DMS53 treated with DMSO at 0.1 percent for 48 hours (cell line): ENCODE measurements around the gene GULP1.

Experiments
- DNase-seq: peaks from one replicate; lab custom pipeline; 2025; ENCODE audit not compliant: unreplicated experiment; lab: John Stamatoyannopoulos, UW

GULP1 gene

DNA sequence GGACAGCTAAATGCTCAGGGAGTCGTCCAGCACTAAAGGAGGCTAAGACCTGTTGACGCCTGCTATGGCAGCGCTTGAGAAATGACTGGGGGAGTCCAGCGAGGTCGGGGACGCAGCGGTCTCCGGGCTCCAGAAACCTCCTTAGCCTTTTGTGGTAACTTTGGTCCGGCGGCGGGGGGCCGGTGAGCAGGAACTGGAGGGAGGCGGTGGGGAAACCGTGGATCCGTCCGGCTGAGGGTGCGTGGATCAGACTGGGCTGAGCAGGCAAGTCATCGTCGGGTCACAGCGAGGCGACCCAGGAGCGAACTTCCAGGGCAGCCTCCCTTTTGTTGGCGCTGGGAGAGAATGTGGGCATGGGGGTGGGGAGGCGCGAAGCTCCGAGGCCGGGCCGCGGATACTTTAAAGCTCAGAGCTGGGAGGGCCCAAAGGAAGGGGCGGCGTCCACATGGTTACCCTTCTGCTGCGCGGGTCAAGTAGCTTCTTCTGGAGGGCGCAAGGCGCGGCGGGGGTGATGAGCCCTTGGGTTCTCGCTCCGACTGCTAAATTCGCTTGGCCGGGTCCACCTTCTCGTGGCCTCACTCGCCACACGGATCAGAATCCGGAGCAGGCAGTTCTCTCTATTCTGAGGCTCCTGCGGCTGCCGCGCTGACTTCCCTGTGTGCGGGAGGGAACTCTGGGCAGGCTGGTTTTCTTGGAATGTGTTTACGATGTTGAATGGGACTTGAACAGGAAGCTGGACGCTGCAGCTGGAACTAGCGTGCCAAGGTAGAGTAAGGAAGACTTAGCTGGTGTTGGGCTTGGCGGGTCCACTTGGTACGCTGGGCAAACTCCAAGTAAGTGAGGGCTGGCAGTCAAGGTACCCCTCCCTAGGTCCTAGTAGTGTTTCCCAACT is 920 bp downstream of the GULP1 start:
- peak; percentile 89 for DNase-seq

DNA sequence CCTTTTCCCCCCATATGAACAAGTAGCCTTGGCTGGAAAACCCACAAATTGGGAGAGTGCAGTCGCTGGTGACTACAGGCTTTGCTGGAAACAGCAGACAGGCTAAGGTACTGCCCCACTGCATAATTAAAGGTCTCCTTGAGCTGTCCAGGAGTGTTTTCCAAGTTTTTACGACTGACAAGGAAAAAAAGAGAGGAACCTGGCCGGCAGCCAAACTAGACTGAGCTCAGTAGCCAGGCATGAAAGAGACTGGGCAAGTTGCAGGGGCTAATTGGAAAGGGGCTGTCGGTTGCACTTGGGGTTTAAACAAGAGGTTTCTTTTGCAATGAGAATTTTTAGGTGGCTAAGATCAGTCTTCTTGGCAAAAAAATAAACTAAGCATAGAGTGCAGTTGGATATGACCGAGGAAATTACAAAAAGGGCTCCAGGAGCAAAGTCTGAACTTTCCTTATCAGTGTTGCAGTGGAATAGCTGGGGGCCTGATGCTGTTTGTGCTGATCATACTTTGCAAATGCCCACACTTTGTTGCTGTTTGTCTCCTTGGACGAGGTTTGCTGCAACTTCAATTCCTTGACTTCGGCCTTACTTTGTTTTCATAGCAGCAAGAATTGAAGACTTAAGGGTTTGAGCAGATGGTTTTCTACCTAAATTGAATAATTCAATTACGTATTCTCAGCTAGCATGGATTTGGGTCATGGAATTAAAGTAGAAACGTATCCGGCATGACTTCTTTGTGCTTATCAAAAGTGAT is 2.1 kb downstream of the GULP1 start:
- peak; percentile 81 for DNase-seq

DNA sequence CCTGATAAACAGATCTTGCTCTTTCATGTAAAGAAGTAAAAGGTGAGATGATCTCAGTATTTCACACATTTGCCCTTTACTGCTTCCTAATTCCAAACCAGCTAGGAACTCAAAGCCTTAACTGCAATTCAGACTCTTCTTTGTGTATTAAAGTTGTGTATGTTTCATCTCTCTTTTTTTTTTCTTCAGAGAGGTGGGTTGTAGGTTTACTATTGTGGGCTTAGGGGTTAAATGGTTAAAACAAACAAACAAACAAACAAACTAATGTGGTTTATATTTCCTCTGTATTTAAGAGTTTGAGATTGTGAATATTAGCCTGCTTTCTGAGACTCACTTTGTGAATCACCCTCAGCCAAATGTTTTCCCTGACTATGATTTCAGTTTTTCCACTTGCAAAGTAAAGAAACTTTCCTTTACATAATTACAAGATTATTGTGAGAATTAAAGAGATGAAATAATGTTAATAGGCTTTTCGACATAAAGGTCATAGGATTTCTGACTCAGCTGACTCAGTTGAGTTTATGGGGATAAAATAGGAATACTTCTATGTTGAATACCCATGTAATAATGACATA is 2.8 kb downstream of the GULP1 start:
- no peak for DNase-seq

DNA sequence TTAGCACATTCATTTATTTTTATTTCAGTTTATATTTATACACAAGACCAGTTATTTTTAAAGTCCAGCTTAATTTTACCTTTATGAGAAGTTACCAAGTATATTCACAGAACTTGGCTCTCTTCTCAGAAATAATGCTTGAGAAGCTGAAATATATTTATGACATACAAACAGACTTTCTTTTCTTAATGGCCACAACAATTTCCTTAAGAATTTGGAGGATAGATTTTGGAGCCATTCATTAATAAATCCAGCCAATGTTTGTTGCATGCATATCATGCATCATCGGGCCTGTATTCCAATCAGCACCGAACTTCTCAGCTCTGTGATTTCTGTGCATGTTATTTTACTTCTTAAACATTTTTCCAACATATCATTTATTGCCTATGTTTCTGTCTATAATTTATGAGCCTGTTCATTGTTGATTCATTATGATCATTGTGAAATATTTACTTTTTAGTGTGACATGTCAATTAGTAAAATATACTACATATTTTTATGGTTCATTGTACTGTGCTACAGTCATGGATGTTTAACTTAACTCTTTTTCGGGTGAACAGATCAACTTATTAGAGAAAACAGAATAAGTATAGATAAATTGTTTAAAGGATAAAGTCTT is 3.5 kb downstream of the GULP1 start:
- DNase-seq, result no peak

DNA sequence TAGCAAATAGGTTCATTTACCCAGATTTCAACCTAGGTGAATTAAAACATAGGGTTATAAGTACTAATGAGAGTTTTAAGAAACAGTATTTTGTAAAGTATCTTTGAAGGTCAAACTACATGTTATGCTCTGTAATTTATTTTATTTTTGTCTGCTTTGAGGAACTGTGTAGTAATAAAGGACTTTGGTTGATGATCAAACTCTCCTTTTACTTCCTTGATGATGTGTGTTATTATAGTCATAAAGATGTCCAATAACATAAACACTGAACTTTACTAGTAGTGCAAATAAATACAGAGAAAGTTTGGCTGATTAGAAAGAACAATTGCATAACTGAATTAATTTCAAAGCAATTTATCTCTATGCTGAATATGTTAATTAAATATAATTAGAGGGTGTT is 6.3 kb downstream of the GULP1 start:
- DNase-seq, result no peak

DNA sequence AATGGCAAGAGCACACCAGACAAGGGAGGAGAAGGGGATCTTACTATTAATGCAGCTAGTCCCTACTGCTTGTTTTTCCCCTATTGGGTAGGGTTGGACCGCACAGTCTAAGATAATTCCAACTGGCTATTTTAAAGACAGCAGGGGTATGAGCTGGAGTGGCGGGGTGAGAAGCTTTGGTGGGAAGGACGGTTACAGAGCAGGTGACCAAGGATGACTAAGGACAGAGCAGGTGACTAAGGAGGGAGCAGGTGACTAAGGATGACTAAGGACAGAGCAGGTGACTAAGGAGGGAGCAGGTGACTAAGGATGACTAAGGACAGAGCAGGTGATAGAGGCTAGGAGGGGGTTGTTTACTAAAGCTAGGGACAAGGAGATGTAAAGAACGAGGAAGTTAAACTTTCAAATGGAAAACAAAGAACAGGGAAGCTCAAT is 7.3 kb downstream of the GULP1 start:
- peak; percentile 96 for DNase-seq

DNA sequence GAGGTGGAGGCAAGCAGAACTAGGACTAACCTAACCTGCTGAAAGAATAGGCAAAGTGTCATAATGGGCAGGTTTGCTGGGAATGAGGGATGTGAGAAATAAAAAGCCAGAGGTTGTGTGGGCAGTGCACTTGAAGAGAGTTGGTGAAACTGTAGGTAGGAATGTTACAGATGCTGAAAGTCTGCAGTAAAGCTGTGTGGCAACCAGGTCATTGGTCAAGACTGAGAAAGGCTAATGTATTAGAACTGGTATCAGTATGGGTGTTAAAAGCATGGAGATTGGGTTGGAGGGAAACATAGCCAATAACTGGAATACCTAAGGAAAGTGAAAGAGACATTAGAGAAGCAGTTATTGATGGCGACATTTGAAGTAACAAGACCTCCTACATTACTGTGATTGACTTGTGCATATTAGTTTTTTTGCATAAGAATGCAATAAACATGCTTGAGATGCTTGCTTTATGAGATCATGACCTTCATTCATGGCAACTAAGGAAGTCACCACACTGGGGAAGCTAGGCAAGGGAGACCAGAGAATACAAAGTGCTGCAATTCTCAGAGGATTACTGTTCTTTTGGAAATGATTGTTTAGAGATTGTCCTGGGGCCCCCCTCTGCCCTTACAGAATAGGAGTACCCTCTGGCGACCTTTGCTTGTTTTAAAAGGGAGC is 11.8 kb downstream of the GULP1 start:
- DNase-seq, result no peak

DNA sequence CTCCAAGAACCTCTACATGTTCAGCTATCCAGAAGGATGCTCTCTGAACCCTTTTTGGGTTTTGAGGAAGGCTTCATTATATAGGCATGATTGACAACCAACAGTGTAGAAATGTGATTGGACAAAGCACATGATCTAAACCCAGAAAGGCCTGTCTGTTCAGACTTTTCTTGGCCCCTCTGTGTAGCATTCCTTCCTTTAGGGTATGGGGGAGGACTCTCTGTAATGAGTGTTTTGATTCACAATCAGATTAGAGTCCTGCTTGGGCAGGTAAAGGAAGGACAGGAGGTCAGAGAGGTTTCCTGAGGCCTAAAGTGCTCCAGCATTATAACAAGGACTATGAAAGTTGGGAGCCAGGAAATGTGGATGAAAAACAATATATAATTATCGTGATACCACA is 13.6 kb downstream of the GULP1 start:
- DNase-seq, result no peak

DNA sequence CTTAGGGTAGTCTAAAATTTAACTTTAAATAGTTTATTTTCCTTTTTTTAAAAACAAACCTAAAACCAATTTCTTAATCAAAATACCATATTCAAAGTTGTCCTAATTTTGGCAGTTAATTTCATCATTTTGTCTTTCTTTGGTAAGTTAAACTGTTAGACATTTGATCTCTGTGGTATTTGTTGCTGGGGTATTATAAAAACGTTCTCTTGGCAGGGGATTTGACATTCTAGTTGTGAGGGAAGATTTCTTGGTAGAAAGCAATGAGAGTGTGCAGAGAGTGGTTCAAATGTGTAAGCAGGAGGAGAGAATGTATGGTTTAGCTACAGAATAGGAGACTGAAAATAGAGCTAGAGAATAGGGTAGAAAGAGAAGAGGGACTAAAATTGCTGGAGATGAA is 14.6 kb downstream of the GULP1 start:
- no peak for DNase-seq

DNA sequence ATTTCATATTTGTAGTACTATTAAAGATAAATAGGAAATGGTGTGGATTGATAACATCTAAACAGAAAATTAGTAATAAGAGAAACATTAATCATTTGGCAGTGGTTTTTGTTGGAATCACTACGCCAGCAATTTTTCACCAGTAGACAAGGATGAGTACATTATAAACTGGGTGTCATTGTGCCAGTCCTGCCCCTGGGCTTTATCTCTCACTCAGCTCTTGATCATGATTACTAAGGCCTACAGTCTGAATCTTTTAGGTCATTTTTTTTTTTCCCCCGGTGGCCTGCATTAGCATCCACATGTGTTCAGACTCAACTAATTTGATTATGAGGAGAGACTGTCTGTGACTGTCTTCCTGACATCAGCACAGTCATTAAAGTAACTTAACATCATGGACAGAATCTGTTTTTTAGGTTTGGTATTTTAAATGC is 16.2 kb downstream of the GULP1 start:
- DNase-seq, result no peak

DNA sequence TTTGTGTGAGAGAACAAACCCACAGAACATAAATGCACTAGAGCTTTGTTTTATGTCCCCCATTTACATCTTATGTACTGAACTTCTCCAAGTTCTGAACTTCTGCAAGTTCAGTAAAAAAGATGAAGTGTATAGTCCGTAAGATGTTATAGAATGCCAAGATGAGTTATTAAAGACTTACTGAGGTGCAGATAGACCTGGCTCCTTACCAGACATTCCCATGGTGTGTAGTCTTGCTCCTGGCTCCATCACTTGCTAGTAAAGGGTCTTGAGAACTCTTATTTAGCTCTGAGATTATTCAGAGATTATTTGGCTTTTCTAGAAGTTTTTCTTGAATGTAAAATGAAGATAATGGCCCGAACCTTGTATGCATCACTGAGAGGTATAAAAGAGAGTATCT is 16.8 kb downstream of the GULP1 start:
- DNase-seq, result no peak

DNA sequence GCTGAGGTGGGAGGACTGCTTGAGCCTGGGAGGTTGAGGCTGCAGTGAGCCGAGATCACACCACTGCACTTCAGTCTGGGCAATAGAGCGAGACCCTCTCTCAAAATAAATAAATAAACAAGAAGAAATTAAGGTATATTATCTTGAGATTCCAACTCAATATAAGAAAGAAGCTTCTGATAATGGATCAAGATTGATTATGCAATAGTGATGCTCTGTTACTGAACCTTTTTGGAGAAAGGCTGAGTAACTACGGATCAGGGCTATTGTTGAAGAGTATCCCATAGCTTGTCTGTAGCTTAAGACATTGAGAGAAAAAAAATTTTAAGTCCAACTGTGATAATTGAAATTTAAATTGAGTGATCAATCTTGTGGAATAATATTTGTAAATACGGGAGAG is 17.7 kb downstream of the GULP1 start:
- DNase-seq, result no peak

DNA sequence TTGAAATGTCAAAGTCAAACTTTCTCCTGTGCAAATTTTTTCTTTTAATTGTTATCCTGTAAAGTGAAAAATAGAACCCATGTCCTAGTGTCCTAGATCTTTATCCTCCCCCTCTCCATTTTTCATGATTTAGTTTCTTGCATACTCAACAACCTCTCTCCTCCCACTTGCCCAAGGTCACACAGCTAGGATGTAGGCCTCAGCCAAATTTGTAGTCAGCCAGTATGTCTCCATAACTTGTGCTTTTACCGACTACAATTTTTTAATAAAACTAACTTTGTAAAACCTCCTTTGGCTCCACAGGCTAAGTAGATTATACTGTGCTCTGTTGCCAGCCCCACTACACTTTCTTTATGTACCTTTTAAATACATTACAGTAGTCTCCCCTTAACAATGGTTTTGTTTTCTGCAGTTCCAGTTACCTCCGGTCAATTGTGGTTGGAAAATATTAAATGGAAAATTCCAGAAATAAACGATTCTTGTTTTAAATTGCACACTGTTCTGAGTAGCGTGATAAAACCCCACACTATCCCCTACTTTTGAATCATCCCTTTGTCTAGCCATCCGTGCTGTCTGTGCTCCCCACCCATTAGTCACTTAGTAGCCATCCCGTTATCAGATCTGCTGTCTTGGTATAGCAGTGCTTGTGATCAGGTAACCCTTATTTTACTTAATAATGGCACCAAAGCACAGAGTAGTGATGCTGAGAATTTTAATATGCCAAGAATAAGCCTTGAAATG is 22.8 kb downstream of the GULP1 start:
- DNase-seq, result no peak

DNA sequence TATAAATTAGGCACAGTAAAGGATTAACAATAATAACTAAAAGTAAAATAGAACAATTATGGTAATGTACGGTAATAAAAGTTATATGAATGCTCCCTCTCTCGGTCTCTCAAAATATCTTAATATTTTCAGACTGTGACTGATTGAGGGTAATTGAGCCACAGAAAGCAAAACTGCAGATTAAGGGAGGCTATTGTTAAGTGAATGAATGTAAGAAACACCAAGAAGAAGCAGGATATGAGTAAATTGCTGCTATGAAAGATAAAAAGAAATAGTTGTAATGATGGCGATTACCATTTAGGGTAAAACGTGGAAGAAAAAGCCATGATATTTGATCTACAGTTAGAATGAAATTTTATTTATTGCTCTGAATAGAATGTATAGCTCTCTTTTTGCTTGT is 24.1 kb downstream of the GULP1 start:
- no peak for DNase-seq

DNA sequence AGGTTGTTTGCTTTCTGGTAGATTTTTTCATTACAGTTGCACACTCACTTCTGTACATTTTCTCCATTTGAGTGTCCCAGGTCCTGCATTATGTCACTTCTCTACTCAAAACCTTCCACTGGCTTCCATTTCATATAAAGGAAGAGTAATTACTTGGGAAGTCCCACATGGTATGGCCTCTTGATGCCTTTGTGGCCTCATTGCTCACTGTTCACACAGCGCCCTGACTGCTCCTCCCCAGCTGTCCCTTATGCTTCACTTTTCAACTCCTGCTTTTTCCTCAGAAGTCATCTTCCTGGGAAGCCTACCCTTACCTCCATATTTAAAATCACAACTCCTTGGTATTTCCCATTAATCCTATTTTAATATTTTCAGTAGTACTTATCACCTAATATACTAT is 24.7 kb downstream of the GULP1 start:
- DNase-seq, result no peak

DNA sequence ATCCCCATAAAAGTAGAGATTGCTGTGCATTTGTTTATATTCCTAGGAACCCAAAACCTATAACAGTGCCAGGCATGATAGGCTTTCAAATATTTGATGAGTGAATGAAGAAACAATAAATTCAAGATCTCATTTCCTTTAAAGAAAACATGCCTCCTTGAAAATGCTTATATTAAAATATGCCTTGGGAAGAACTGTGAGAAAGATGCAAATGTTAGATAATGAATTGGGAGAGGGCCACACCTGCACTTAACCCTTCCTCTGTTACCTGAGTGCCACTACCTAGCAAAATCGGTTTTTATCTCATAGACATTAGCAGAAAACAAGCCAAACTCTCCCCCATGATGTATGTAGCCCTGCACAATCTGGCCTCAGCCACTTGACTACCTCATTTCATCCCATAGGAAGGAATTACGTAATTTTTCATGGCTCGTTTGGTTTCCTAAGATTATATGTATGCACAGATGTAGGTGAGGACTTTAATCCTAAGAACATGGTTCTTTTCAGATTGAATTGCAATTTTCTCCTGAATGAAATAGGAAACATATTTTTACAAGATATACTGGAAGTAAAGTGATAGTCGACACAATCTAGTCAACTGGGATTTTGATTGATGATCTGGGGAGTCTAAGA is 25.2 kb downstream of the GULP1 start:
- DNase-seq, result no peak

DNA sequence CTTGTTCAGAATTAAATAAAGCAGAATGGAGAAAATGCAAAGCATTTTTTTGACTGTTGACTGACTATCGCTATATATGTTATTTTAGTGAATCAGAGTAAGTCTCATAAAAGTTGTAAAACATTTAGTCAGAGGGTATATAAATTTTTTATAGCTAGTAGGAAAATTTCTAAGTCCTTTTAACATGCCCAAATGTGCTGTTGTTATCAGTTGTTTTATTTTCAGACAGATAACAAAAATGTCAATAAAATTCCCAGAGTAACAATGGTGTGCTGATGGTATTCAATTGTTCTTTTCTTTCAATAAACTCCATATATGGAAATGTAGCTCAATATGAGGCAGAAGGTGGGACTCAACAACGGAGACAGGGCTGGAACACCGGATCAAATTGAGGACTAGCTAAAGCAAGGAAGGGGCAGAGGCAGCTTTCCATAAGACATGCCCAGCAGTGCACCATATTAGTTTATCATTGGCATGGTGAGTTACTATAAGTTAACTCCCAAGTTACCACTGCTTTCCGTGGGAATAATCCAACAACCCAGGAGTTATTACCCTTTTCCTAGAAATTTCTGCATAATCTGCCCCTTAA is 26.6 kb downstream of the GULP1 start:
- no peak for DNase-seq

DNA sequence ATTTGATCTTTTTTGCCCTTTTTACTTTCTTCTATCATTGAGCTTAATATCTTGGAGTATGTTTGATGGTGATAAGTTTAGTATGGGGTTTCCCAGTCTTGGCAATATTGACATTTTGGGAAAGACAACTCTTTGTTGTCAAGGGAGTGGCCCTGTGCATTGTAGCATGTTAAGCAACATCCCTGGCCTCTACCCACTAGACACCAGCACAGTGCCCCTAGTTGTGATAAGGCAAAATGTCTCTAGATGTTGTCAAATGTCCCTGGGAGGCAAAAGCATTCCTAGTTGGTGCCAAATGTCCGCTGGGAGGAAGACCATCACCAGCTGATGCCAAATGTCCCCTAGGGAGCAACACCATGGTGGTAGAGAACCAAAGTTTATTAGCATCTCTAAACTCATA is 28.2 kb downstream of the GULP1 start:
- no peak for DNase-seq

DNA sequence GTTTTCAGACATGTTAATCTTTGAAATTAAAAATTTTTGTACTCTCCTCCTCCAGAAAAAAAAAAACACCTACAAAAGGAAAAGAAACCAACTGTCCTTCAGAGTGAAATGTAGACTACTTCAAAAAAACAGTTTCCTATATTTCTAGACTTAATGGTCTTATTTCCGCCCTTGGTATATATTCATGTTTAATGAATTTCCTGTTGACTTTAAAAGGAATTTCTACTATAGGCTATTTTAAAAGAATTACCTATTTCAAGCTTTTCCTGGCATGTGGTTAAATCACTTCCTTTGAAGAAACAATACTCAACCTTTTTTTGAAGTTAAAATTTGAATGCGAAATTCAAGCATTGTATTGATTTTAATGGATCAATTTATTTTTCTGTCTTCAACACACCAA is 29.2 kb downstream of the GULP1 start:
- no peak for DNase-seq
